Effector memory CD8-positive, alpha-beta T cell (primary cell): Measurements from ENCODE around the gene RYR3.
"Not testable (repeated sequence)": the region's sequence is repeated elsewhere in the genome, so short reads cannot be mapped to it uniquely, and the experiment has no call there.

Experiments used
- ATAC-seq: fragments of 150-1000 bp; cut with Tn5 transposase; replicated peaks from 2 replicates; pipeline ENCODE4 v1.10.0; 2021; ENCODE audit warnings: mild to moderate bottlenecking, moderate library complexity
- DNase-seq, 3 experiments: peaks; one replicate each; pipeline ENCODE4 v3.0.0; 2021
- H3K27ac Mint-ChIP-seq, 2 donors: one replicate each; pipeline ENCODE4 v1.8.0; 2022; ENCODE audit warnings: mild to moderate bottlenecking in 2 of 2, mixed read lengths in 2 of 2, moderate library complexity in 2 of 2
- H3K27me3 Mint-ChIP-seq, 2 donors: one replicate each; pipeline ENCODE4 v1.8.0; 2022; ENCODE audit warnings: mixed read lengths in 2 of 2
- H3K36me3 Mint-ChIP-seq: one replicate; pipeline ENCODE4 v1.8.0; 2022; ENCODE audit warnings: mild to moderate bottlenecking, moderate library complexity, mixed read lengths; ENCODE audit not compliant: insufficient read depth
- H3K4me1 Mint-ChIP-seq, 2 donors: one replicate each; pipeline ENCODE4 v1.8.0; 2022; ENCODE audit warnings: low read depth in 2 of 2, mixed read lengths in 2 of 2
- H3K4me3 Mint-ChIP-seq, 2 donors: one replicate each; pipeline ENCODE4 v1.8.0; 2022; ENCODE audit warnings: mild to moderate bottlenecking in 2 of 2, mixed read lengths in 2 of 2, moderate library complexity in 2 of 2
- H3K9me3 Mint-ChIP-seq, 2 donors: one replicate each; pipeline ENCODE4 v1.8.0; 2022; ENCODE audit warnings: mixed read lengths in 2 of 2

Gene RYR3

DNA sequence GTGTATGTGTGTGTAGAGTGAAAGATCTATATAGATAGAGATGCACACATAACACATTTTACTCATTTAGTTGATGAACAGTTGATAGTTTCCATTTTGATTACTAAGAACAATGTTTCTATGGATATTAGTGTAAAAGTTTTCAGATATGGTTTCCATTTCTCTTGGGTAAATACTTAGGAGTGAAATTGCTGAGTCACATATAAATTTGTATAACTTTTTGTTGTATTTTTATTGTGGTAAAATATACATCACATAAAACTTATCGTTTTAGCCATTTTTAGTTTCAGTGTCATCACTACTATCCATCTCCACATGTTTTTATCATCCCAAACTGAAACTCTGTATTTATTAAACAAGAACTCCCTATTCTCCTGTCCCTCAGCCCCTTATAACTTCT is 258.3 kb downstream of the RYR3 start:
- Mint-ChIP-seq H3K27ac (no peak overlapping the region), H3K9me3 (peaks cover 0 to 1% of the 10 kb centered on the region in 2 donors), H3K36me3 (no peaks in the 10 kb centered on the region), H3K4me3 (no peak overlapping the region), H3K4me1 (no peaks in the 10 kb centered on the region), H3K27me3 (no peaks in the 10 kb centered on the region)
- ATAC-seq: no peak
- no peak for DNase-seq

DNA sequence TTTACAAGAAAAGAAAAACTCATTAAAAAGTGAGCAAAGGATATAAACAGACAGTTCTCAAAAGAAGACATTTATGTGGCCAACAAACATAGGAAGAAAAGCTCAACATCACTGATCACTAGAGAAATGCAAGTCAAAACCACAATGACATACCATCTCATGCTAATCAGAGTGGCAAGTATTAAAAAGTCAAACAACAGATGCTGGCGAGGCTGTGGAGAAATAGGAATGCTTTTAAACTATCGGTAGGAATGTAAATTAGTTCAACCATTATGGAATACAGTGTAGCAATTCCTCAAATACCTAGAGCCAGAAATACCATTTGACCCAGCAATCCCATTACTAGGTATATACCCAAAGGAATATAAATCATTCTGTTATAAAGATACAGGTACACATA is 267.1 kb downstream of the RYR3 start:
- DNase-seq, H3K4me1 Mint-ChIP-seq, H3K27me3 Mint-ChIP-seq, H3K4me3 Mint-ChIP-seq, H3K36me3 Mint-ChIP-seq, ATAC-seq, H3K9me3 Mint-ChIP-seq, H3K27ac Mint-ChIP-seq: not testable (repeated sequence)

DNA sequence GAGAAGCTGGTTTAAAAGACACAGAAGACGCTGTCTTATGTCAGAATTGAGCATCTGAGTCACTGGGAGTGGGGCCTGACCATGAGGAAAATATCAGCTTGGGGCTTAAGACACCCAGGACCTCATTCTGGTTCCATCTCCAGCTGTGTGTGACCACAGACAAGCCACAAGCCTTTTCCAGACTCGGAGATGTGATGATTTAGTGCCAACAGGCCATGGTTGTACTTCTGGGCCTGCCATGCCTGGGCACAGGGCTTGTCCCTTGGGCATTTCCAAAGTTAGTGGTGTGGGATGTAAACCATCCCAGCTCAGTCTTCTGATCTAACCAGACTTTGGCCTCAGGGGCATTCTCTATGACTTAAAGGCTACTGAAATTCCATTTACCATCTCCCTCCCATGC is 269.8 kb downstream of the RYR3 start:
- ATAC-seq: no peak
- H3K4me1 Mint-ChIP-seq: no peaks in the 10 kb centered on the region
- peaks cover 0 to 3% of the 10 kb centered on the region in 2 donors for H3K9me3 Mint-ChIP-seq
- H3K36me3 Mint-ChIP-seq: no peaks in the 10 kb centered on the region
- H3K27ac Mint-ChIP-seq: no peak overlapping the region
- H3K27me3 Mint-ChIP-seq: no peaks in the 10 kb centered on the region
- DNase-seq: no peak
- H3K4me3 Mint-ChIP-seq: no peak overlapping the region

GRCh38 chr15:33581032-33581431 is 270.3 kb downstream of the RYR3 start:
- no peaks in the 10 kb centered on the region for H3K36me3 Mint-ChIP-seq
- H3K27ac Mint-ChIP-seq: no peak overlapping the region
- DNase-seq: no peak
- no peak for ATAC-seq
- H3K4me1 Mint-ChIP-seq: no peaks in the 10 kb centered on the region
- no peaks in the 10 kb centered on the region for H3K27me3 Mint-ChIP-seq
- H3K9me3 Mint-ChIP-seq: peaks cover 0 to 3% of the 10 kb centered on the region in 2 donors
- no peak overlapping the region for H3K4me3 Mint-ChIP-seq

- Mint-ChIP-seq H3K27ac (no peak overlapping the region), H3K27me3 (peaks cover 0 to 6% of the 10 kb centered on the region in 2 donors), H3K36me3 (no peaks in the 10 kb centered on the region), H3K4me1 (no peaks in the 10 kb centered on the region), H3K4me3 (no peak overlapping the region), H3K9me3 (peaks cover 0 to 2% of the 10 kb centered on the region in 2 donors)
- no peak for ATAC-seq
- DNase-seq: no peak
Observed at GRCh38 chr15:33584797-33585196, 274.0 kb downstream of the RYR3 start.

GRCh38 chr15:33586786-33587697 is 276.3 kb downstream of the RYR3 start:
- ATAC-seq (no peak), DNase-seq (no peak)
- no peak overlapping the region for H3K27ac Mint-ChIP-seq
- peaks cover 0 to 2% of the 10 kb centered on the region in 2 donors for H3K9me3 Mint-ChIP-seq
- H3K4me1 Mint-ChIP-seq: no peaks in the 10 kb centered on the region
- no peaks in the 10 kb centered on the region for H3K36me3 Mint-ChIP-seq
- H3K4me3 Mint-ChIP-seq: no peak overlapping the region
- peaks cover 0 to 7% of the 10 kb centered on the region in 2 donors for H3K27me3 Mint-ChIP-seq

- H3K4me1 Mint-ChIP-seq: no peaks in the 10 kb centered on the region
- no peak overlapping the region for H3K27ac Mint-ChIP-seq
- H3K36me3 Mint-ChIP-seq: no peaks in the 10 kb centered on the region
- H3K27me3 Mint-ChIP-seq: peaks cover 7 to 15% of the 10 kb centered on the region in 2 donors
- no peak for DNase-seq
- H3K4me3 Mint-ChIP-seq: no peak overlapping the region
- peaks cover 0 to 2% of the 10 kb centered on the region in 2 donors for H3K9me3 Mint-ChIP-seq
- no peak for ATAC-seq
Observed at GRCh38 chr15:33587773-33588172, 277.0 kb downstream of the RYR3 start.

- Mint-ChIP-seq H3K27me3 (peaks cover 9 to 12% of the 10 kb centered on the region in 2 donors), H3K4me1 (no peaks in the 10 kb centered on the region), H3K9me3 (peaks cover 0 to 2% of the 10 kb centered on the region in 2 donors), H3K27ac (no peak overlapping the region), H3K36me3 (no peaks in the 10 kb centered on the region), H3K4me3 (no peak overlapping the region)
- ATAC-seq (no peak), DNase-seq (no peak)
Observed at GRCh38 chr15:33592864-33593263, 282.1 kb downstream of the RYR3 start.

- H3K4me3 Mint-ChIP-seq: not testable (repeated sequence)
Observed at GRCh38 chr15:33598382-33598781, 287.6 kb downstream of the RYR3 start.

DNA sequence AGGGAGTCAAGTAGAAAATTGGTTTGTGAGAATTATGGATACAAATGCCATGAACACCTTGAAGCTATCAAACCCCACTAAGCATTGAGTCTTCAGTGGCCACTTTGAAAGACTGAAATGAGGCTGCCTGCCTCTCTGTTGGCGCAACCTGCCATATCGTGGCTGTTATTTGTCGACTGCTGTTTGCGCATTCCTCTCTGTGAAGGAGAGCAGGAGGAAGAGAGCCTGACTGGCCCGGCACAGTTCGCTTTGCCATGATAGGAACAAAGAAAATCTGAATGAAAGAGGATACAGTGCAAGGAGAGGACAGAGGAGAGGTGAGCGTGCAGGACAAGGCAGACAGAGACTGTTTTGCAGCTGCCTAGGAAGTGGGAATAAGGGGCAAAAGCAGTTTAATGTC is 289.4 kb downstream of the RYR3 start:
- H3K36me3 Mint-ChIP-seq: no peaks in the 10 kb centered on the region
- no peak for DNase-seq
- H3K4me1 Mint-ChIP-seq: no peaks in the 10 kb centered on the region
- no peak overlapping the region for H3K4me3 Mint-ChIP-seq
- peaks cover 0 to 5% of the 10 kb centered on the region in 2 donors for H3K27me3 Mint-ChIP-seq
- peaks cover 0 to 1% of the 10 kb centered on the region in 2 donors for H3K9me3 Mint-ChIP-seq
- no peak for ATAC-seq
- no peak overlapping the region for H3K27ac Mint-ChIP-seq

More at GRCh38 chr15:33598382-33598781, 287.6 kb downstream of the RYR3 start:
- not testable (repeated sequence) for H3K27ac Mint-ChIP-seq, H3K4me1 Mint-ChIP-seq, H3K9me3 Mint-ChIP-seq, H3K27me3 Mint-ChIP-seq, DNase-seq, H3K36me3 Mint-ChIP-seq, ATAC-seq

DNA sequence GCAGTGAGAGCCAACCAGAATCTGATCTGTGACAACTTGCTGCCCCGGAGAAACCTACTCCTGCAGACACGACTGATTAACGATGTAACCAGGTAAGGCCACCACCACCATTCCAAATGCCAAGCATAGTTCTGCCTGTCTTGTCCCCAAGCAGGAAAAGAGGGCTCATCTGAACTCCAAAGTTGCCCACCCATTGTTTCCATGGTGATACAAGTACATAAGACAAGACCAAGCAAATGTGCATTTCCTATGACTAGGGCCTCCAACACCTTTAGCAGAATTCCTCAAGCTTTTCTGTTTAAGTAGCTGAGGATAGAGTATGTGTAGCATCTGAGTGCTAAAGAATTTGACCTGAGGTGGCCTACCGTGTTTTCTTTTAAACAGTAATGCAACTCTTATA is 290.7 kb downstream of the RYR3 start:
- Mint-ChIP-seq H3K4me1 (no peaks in the 10 kb centered on the region), H3K4me3 (no peak overlapping the region), H3K9me3 (peaks cover 0 to 1% of the 10 kb centered on the region in 2 donors), H3K27me3 (peaks cover 0 to 5% of the 10 kb centered on the region in 2 donors), H3K27ac (no peak overlapping the region), H3K36me3 (no peaks in the 10 kb centered on the region)
- no peak for DNase-seq
- no peak for ATAC-seq

- Mint-ChIP-seq H3K4me1 (no peaks in the 10 kb centered on the region), H3K4me3 (no peak overlapping the region), H3K27ac (no peak overlapping the region), H3K27me3 (peaks cover 8% of the 10 kb centered on the region in 2 donors), H3K9me3 (peaks cover 0 to 4% of the 10 kb centered on the region in 2 donors), H3K36me3 (no peaks in the 10 kb centered on the region)
- no peak for DNase-seq
- no peak for ATAC-seq
Observed at GRCh38 chr15:33608714-33609113, 297.9 kb downstream of the RYR3 start.

DNA sequence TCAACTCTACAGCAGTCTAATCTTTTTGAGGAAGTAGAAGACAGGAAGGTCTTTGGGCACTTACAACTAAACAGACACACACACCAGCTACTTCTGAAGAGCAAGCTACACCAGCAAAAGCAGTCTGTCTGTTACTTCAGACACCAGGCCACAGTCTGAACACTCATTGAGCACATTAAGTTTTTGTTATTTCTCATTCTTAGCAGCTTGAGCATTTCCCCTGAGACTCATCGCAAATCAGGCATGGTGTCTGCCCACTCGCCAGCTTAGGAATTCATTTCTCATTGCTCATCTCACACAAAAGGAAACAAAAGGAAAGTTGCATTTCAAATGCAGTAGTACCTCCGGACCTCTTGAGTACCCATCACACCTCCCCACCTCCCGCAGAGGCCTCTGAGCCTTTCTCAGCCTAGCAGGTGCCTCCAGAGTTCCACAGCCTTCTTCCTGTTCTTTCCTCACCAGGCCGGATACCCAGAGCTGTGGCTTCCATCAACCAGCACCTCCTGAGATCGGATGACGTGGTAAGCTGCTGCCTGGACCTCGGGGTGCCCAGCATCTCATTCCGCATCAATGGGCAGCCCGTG is 302.0 kb downstream of the RYR3 start:
- peaks cover 0 to 3% of the 10 kb centered on the region in 2 donors for H3K9me3 Mint-ChIP-seq
- H3K27me3 Mint-ChIP-seq: peaks cover 8 to 14% of the 10 kb centered on the region in 2 donors
- no peaks in the 10 kb centered on the region for H3K36me3 Mint-ChIP-seq
- no peak overlapping the region for H3K4me3 Mint-ChIP-seq
- ATAC-seq (no peak), DNase-seq (no peak)
- H3K4me1 Mint-ChIP-seq: no peaks in the 10 kb centered on the region
- H3K27ac Mint-ChIP-seq: no peak overlapping the region

- Mint-ChIP-seq H3K4me1 (no peaks in the 10 kb centered on the region), H3K4me3 (no peak overlapping the region), H3K36me3 (no peaks in the 10 kb centered on the region), H3K9me3 (peaks cover 0 to 3% of the 10 kb centered on the region in 2 donors), H3K27ac (no peak overlapping the region), H3K27me3 (peaks cover 9 to 14% of the 10 kb centered on the region in 2 donors)
- ATAC-seq: no peak
- DNase-seq: no peak
Observed at GRCh38 chr15:33616475-33616874, 305.7 kb downstream of the RYR3 start.
